Myocyte (in vitro differentiated cells): ENCODE data around the gene LRP1B. TPM values are rescaled to one million over a fixed set of nuclear protein-coding genes. Genes with fewer than 3 reads are reported as not detected.

Experiments
- DNase-seq: peaks from one replicate; pipeline ENCODE4 v3.0.0-alpha.2; 2012; ENCODE audit warnings: low read depth
- total RNA-seq: library from RNA; depleted of rRNA; stranded (reverse); fragments of >200 nt; gene quantifications from 2 replicates; pipeline ENCODE4 v1.2.3, GENCODE V29; 2014

The LRP1B gene
- total RNA-seq, 1 donor from 2014 or later = 0.05 TPM

GRCh38 chr2:141519906-141520305 is 610.9 kb downstream of the LRP1B start:
- no peak for DNase-seq

- DNase-seq = no peak
Observed at GRCh38 chr2:141517852-141518421, 612.9 kb downstream of the LRP1B start.

GRCh38 chr2:141517180-141517851 is 613.5 kb downstream of the LRP1B start:
- DNase-seq = no peak

GRCh38 chr2:141515931-141516330 is 614.9 kb downstream of the LRP1B start:
- no peak for DNase-seq

- no peak for DNase-seq
Observed at GRCh38 chr2:141513853-141514252, 617.0 kb downstream of the LRP1B start.

- DNase-seq = no peak
Observed at GRCh38 chr2:141508806-141509595, 621.8 kb downstream of the LRP1B start.

- no peak for DNase-seq
Observed at GRCh38 chr2:141508086-141508752, 622.6 kb downstream of the LRP1B start.

GRCh38 chr2:141506135-141506534 is 624.7 kb downstream of the LRP1B start:
- DNase-seq = no peak

GRCh38 chr2:141501752-141502151 is 629.1 kb downstream of the LRP1B start:
- DNase-seq = no peak

GRCh38 chr2:141499123-141499522 is 631.7 kb downstream of the LRP1B start:
- DNase-seq = no peak

GRCh38 chr2:141498561-141498960 is 632.3 kb downstream of the LRP1B start:
- no peak for DNase-seq

GRCh38 chr2:141497272-141497671 is 633.5 kb downstream of the LRP1B start:
- DNase-seq = no peak

- DNase-seq = no peak
Observed at GRCh38 chr2:141496810-141497209, 634.0 kb downstream of the LRP1B start.

- no peak for DNase-seq
Observed at GRCh38 chr2:141493936-141494335, 636.9 kb downstream of the LRP1B start.

- no peak for DNase-seq
Observed at GRCh38 chr2:141492816-141493215, 638.0 kb downstream of the LRP1B start.

- no peak for DNase-seq
Observed at GRCh38 chr2:141490886-141491285, 639.9 kb downstream of the LRP1B start.

- DNase-seq = no peak
Observed at GRCh38 chr2:141482697-141483096, 648.1 kb downstream of the LRP1B start.

GRCh38 chr2:141475801-141476200 is 655.0 kb downstream of the LRP1B start:
- DNase-seq = no peak

GRCh38 chr2:141468761-141469160 is 662.1 kb downstream of the LRP1B start:
- DNase-seq = no peak

GRCh38 chr2:141467331-141467730 is 663.5 kb downstream of the LRP1B start:
- DNase-seq = no peak

- DNase-seq = no peak
Observed at GRCh38 chr2:141464995-141465394, 665.8 kb downstream of the LRP1B start.

GRCh38 chr2:141458351-141458750 is 672.5 kb downstream of the LRP1B start:
- no peak for DNase-seq
